RKO (cell line): ENCODE data around the gene GALNT7.
A peak's percentile ranks its signal among the peaks of the same experiment; 100 is the strongest.
"Not testable (repeated sequence)": the region's sequence is repeated elsewhere in the genome, so short reads cannot be mapped to it uniquely, and the experiment has no call there.

Experiments used
- DNase-seq: peaks from one replicate; pipeline ENCODE4 v3.0.0-alpha.2; 2016; ENCODE audit warnings: low spot score

The GALNT7 gene

GRCh38 chr4:173167758-173168395 is 734 bp upstream of the GALNT7 start:
- peak; percentile 71 for DNase-seq

GRCh38 chr4:173169178-173169427 is 492 bp downstream of the GALNT7 start:
- no peak for DNase-seq

- DNase-seq = peak; percentile 63
These were observed 994 bp downstream of the GALNT7 start for GRCh38 chr4:173169428-173170181.

GRCh38 chr4:173170182-173170778 is 1.7 kb downstream of the GALNT7 start:
- no peak for DNase-seq

DNA sequence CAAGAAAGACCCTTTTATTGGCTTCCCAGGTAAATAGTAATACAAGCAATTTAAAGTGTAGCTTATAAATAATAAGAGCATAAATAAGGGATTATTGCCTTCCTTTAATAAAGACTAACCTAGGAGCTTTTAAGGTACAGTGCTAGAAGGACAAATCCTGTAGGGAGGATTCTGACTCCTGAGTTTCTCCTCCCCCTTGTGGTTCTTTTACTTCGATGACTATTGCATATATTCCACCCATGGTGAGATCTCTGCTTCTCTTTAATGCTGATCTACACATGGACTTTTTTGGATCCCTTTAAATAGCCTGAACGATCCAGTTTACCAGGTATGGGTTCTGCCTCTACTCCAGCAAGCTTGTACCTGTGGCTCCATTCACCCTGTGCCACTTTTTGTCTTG is 2.5 kb downstream of the GALNT7 start:
- peak; percentile 55 for DNase-seq

DNA sequence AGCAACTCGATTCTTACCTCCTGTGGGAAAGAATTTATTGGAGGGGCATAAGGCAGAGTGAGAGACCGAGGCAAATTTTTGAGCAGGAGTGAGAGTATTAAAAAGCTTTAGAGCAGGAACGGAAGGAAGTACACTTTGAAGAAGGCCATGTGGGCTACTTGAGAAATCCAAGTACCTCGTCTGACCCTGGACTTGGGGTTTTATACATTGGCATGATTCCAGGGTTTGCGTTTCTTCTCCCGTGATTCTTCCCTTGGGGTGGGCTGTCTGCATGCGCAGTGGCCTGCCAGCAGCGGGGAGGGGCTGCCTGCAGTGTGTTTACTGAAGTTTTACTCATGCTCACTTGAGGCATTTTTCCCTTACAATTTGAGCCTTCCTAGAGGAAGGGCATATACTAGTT is 3.4 kb downstream of the GALNT7 start:
- no peak for DNase-seq

DNA sequence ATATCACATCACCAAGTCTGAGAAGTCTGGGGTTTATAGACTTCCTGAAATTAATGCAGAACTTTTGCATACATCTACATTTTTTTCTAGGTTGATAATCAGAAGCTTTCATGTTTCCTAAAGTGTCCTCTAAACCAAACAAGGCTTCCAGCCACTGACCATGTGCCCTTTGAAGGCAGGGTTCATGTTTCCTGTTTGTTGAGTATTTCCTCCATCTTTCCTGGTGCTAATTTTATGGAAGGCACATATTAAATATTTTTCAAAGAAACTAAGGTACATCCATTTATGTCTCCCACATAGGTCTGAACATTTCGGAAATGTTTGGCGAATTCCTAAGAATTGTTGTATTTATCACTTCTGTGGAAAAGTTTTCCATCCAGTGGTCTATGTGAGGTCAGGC is 5.6 kb downstream of the GALNT7 start:
- no peak for DNase-seq

GRCh38 chr4:173174594-173175012 is 6.0 kb downstream of the GALNT7 start:
- DNase-seq = no peak

DNA sequence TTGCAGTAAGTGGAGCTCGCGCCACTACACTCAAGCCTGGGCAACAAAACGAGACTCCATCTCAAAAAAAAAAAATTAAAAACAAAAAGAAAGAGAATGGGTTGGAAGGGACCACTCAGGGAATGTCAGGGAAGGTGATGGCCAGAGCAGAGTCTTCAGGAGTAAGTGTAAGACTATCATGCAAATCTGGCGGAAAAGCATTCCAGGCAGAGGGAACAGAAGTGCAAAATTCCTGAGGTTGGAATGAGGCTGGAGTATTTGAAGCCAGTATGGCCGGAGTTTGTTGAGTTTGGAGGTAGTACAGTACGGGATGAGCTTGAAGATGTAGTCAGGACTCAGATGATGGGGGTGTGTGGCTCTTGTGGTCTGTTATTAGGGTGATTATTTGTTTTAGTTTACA is 7.4 kb downstream of the GALNT7 start:
- DNase-seq = no peak

DNA sequence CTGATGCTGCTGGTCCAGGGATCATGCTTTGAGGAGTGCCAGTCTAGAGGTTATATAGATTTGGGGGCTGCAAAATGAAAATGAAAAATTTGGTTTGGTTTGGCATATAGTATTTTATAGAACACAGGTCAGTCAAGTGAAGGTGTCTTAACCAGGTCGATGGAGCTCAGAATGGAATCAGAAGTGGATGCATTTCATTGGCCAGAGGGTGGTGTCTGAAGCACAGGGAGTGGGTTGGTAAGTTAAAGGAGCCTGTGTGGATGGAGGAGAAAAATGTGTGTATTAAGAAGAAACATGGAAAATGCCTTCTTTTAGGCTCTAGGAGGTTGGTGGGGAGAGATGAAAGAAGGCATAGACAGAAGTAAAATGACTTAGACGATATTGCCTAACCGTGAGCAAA is 8.6 kb downstream of the GALNT7 start:
- DNase-seq = no peak

GRCh38 chr4:173178144-173178543 is 9.5 kb downstream of the GALNT7 start:
- DNase-seq = no peak

DNA sequence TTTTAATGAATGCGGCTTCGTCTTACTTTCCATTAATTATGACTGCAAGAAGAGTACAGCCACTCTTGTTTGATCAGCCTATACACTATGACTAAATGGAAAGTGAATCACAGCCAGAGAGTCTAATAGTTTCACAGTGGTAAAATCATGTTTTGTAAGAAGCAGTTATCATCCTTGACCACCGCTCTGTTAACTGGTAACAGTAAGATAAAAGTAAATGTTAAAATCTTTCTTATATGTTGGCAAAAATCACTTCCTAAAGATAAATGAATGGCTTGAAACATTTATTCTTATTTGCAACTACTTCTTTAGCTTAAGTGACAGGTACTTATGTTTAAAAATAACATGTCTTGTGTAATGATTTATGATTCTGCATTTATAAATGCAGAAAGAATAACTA is 13.2 kb downstream of the GALNT7 start:
- DNase-seq = peak; percentile 64

DNA sequence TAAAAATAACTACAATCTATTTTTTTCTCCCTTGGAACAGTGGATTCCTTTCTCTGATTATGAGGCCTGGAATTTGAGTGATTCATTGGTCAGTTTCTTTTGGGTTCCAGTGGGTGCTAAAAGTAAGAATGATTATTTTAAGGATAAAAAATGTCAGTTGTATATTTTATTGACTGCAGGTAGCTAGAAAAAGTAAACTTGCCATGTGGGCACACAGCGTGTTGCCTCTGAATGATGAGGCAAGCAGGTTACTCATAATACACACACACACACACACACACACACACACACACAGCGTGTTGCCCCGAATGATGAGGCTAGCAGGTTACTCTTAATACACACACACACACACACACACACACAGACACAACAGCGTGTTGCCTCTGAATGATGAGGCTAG is 13.8 kb downstream of the GALNT7 start:
- peak; percentile 58 for DNase-seq

DNA sequence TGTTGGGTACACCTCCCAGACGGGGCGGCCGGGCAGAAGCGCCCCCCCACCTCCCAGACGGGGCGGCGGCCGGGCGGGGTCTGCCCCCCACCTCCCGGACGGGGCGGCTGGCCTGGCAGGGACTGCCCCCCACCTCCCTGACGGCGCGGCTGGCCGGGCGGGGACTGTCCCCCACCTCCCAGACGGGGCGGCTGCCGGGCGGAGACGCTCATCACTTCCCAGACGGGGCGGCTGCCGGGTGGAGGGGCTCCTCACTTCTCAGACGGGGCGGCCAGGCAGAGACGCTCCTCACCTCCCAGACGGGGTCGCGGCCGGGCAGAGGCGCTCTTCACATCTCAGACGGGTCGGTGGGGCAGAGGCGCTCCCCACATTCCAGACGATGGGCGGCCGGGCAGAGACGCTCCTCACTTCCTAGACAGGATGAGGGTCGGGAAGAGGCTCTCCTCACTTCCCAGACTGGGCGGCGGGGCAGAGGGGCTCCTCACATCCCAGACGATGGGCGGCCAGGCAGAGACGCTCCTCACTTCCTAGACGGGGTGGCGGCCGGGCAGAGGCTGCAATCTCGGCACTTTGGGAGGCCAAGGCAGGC is 15.1 kb downstream of the GALNT7 start:
- not testable (repeated sequence) for DNase-seq

- no peak for DNase-seq
These were observed 17.4 kb downstream of the GALNT7 start for GRCh38 chr4:173185847-173186510.

GRCh38 chr4:173187732-173188131 is 19.1 kb downstream of the GALNT7 start:
- no peak for DNase-seq

DNA sequence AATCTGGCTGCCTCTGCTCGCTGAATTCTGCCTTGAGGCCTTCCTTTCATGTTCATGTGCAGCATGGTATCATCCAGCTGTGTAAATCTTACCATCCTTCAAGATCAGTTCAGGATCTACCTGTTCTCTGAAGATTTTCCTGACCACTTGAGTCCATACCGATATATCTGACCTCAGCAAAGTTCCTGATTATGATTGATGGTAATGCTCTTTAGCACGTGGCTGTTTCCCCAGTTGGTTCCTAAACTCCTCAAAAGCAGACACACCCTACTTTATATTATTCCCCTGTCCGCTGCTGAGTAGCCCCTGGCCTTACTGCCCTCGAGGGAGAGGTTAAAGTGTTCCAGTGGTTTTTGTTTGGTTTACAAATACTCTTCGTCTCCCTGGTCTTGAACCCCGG is 20.0 kb downstream of the GALNT7 start:
- no peak for DNase-seq

DNA sequence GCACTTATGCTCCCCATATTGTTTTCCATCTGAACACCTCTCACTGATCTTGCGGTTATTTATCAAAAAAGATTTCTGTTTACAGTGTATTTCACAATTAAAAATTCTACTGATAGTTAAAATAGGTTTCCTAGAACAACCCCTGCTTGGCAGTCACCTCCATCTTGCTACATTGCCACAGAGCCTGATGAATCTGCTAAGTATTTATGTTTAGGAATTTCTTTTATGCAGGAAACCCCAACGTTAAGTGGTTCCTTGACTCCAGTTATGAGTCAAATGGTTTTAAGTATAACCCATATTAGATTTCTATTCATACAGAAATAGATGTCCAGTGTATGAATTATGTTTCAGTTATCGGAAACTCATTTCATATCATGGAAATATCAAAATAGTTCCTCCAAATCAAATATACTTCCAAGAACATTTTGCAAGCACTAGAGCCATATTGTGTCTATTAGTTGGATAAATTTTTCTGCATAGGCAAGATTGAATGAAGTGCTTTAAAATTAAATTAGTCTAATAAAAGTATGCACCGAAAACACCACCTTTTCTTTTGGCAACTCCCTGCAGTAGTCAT is 20.6 kb downstream of the GALNT7 start:
- no peak for DNase-seq

GRCh38 chr4:173191623-173192041 is 23.0 kb downstream of the GALNT7 start:
- no peak for DNase-seq

- no peak for DNase-seq
These were observed 24.0 kb downstream of the GALNT7 start for GRCh38 chr4:173192375-173193162.

- DNase-seq = no peak
These were observed 25.5 kb downstream of the GALNT7 start for GRCh38 chr4:173194157-173194556.

GRCh38 chr4:173195109-173195508 is 26.5 kb downstream of the GALNT7 start:
- DNase-seq = no peak
